Muscle of arm (tissue), 12 donors: ENCODE results near the gene CCNF. TPM values are rescaled to one million over a fixed set of nuclear protein-coding genes. Genes with fewer than 3 reads are reported as not detected.

Experiments used
- DNase-seq: peaks from one replicate; pipeline ENCODE4 v3.0.0-alpha.2; 2013
- polyA plus RNA-seq, 12 donors: library from polyadenylated mRNA; unstranded; fragments of 120-200 nt; gene quantifications; one replicate each; pipeline ENCODE4 v1.2.1, GENCODE V29; 2013; ENCODE audit not compliant: insufficient read length in 12 of 12

The CCNF gene
- polyA plus RNA-seq, 12 donors = 3.3 to 9.5 (median 6.5) TPM; not detected in 1

DNA sequence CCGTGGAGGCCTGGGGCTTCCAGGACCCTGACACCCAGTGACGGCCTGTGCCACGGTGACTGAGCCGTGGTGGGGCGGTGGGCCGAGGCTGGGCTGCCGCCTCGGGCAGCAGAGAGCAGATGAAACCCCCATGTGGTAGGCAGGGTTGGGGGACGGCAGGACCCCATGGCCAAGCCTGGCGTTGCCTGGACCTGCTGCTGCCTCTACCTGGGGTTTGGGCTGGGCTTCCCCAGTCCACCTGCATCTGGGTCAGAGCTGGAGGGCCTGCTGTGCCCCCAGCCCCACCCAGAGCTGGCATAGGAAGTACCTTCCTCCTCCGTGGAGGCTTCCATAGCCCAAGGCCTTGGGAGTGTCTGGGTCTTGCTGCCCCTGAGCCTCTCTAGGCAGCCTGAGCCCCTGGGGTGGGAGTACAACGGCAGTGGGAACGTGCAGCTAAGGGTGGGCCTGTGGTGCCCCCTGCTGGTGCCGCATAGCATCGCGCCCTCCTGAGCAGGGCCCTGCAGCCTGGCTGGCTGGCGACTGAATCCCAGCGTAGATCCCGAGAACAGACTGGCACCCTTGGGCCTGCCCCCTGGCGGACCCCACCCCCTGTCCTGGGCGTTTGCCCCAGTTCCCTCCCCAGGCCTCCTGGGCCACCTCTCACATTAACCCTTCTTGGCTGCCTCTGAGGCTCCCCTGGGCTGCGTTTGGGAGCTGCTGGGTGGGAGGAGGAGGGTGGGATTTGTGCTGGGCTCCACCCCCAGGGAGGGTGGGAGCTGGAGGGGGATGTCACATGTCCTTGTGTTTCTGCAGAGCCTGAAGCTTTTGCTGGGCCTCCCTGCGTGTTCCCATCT is 71.9 kb downstream of the CCNF start:
- peak; percentile 92 for DNase-seq

DNA sequence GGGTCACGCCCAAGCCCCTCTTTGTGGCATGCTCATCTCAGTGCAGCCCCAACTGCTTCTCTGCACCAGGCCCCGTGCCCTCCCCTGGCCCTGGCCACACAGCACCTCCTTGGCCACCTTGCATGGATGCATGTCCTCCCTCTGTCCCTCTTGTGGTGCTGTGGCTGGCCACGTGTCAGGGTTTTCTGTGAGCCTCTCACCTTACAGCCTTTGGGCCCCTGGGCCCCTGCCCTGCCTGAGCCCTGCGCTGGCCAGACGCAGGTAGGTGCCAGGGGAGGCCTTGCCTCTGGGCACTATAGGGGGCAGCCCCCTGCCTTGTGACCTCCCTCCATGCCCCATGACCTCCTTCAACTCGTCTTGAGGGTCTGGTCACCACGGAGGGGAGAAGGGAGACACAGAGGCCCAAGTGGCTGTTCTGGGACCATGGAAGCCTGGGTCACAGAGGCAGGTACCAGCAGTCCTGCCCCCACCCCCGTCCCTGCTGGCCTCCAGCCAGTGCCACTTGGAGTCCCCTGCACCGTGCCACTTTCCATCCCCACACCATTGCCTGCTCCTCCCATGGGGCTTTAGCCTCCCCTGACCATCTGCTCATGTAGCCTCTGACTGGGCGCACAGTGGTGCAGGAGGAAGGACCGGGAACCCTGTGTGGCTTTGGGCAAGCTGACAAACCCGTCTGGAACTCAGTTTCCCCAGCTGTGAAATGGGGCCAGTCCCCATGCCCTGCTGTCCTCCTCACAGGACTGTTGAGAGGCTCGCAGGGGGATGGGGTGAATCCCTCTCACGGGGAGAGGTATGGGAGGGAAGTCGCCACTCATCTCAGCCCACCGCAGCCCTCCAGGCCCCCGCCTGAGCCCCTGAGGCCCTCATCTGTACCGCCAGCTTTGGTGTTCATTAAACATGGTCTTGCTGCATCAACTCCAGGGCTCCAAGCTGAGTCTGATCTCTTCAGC is 73.0 kb downstream of the CCNF start:
- no peak for DNase-seq

DNA sequence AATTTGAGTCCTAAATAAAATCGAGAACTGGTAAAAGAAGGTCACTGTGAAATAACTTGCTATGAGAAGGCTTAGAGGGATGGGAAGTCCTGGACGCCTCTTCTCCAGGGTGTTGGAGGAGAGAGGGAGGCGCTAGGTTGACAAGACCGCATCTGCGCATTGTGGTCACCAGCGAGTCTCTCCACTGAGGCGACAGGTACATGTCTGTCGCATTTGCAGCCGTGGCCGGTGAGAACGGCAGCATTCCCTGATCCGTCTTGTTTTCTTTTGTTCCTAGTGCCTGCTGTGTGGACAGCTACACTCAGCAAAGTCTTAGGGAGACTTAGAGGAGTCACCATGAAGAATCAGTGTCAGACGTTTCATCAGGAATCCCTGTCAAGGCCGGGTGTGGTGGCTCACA is 76.4 kb downstream of the CCNF start:
- DNase-seq = no peak

DNA sequence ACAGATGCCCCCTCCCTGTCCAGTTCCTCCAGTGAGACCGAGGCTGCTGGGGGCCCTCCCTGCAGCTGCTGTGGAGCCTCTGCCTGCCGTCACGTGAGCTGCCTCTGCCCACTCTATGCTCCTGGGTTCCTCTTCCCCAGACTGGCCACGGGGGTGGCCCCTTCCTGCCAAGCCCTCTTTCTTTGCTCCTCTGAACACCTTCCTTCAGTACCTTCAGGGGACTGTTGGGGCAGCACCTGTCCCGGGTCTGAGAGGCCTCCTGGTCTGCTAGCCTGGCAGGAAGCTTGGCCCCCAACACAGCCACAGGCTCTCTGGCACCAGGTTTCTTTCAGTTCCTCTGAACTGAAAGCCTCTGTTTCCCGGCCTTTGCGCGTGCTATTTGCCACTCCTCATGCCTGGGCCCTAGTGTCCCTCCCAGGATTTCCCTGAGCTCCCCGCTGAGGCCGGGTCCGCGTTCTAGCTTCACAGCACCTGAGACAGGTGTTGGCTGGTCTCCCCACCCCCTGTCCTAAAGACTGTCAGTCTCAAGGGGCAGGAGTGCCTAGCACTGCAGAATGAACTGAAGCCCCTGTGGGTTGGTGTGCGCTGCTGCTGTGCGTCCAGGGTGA is 77.9 kb downstream of the CCNF start:
- DNase-seq = no peak

DNA sequence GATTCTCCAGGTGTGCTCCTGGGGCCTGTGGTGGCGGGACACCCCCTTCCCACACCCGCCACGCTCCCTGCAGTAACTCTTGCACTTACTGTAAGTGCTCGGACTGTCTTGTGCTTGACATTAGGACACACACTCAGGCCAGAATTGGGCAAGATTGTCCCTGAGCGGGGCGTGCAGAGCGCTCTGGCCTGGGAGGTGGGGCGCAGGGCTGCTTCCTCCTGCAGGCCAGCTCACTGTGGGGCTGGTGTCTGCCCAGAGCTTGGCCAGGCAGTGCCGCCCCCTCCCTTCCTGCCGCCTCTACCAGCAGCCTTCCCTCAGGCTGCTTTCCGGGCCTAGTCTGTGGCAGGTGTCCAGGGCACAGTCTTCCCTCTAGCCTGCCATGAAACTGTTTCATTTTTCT is 78.4 kb downstream of the CCNF start:
- no peak for DNase-seq

Other genes with a start within 250 kb of the CCNF start
- gene CASKIN1, start 232.8 kb upstream of the CCNF start, polyA plus RNA-seq = 1 to 10 TPM in 10 of 12 donors, not detected in 2; 1.3 to 4.1 (median 2.1) TPM
- gene MLST8, start 224.0 kb upstream of the CCNF start, polyA plus RNA-seq = 10 to 100 TPM in 11 of 12 donors, not detected in 1; 26.6 to 47.2 (median 30.3) TPM
- gene BRICD5, start 218.6 kb upstream of the CCNF start, polyA plus RNA-seq = 10 to 100 TPM in 1 of 12 donors, 1 to 10 TPM in 10, not detected in 1; 3.2 to 14.8 (median 5.2) TPM
- gene PGP, start 214.6 kb upstream of the CCNF start, polyA plus RNA-seq = 10 to 100 TPM in 10 of 12 donors, 1 to 10 TPM in 1, not detected in 1; 8.8 to 25.3 (median 12.4) TPM
- gene E4F1, start 205.9 kb upstream of the CCNF start, polyA plus RNA-seq = 10 to 100 TPM in 10 of 12 donors, 1 to 10 TPM in 1, not detected in 1; 9.7 to 19.9 (median 11.6) TPM
- under 1 TPM in 10 of 12 donors, not detected in 2; 0.47 to 1.00 (median 0.72) TPM for gene DNASE1L2, start 193.0 kb upstream of the CCNF start, polyA plus RNA-seq
- 10 to 100 TPM in 11 of 12 donors, not detected in 1; 27.7 to 56.2 (median 43.9) TPM for gene ECI1, start 177.9 kb upstream of the CCNF start, polyA plus RNA-seq
- 100 to 1,000 TPM in 11 of 12 donors, not detected in 1; 151 to 206 (median 167) TPM for gene RNPS1, start 161.3 kb upstream of the CCNF start, polyA plus RNA-seq
- gene ABCA3, start 88.7 kb upstream of the CCNF start, polyA plus RNA-seq = 10 to 100 TPM in 11 of 12 donors, not detected in 1; 12.3 to 24.2 (median 14.4) TPM
- gene TEDC2, start 30.7 kb downstream of the CCNF start, polyA plus RNA-seq = 1 to 10 TPM in 11 of 12 donors, not detected in 1; 3.2 to 8.4 (median 4.3) TPM
- 1 to 10 TPM in 11 of 12 donors, not detected in 1; 1.2 to 5.6 (median 2.2) TPM for gene NTN3, start 41.9 kb downstream of the CCNF start, polyA plus RNA-seq
- 10 to 100 TPM in 10 of 12 donors, 1 to 10 TPM in 1, not detected in 1; 9.8 to 31.6 (median 19.9) TPM for gene TBC1D24, start 45.7 kb downstream of the CCNF start, polyA plus RNA-seq
- gene ATP6V0C, start 84.5 kb downstream of the CCNF start, polyA plus RNA-seq = 100 to 1,000 TPM in 3 of 12 donors, 10 to 100 TPM in 8, not detected in 1; 57.8 to 244 (median 85.7) TPM
- 10 to 100 TPM in 5 of 12 donors, 1 to 10 TPM in 6, not detected in 1; 8.2 to 58.4 (median 9.6) TPM for gene AMDHD2, start 90.9 kb downstream of the CCNF start, polyA plus RNA-seq
- gene CEMP1, start 102.0 kb downstream of the CCNF start, polyA plus RNA-seq = 1 to 10 TPM in 9 of 12 donors, not detected in 3; 1.4 to 3.2 (median 1.9) TPM
- 10 to 100 TPM in 11 of 12 donors, not detected in 1; 26.4 to 50.8 (median 32.8) TPM for gene PDPK1, start 108.6 kb downstream of the CCNF start, polyA plus RNA-seq